ENCODE results near the gene UVRAG. TPM values are rescaled to one million over a fixed set of nuclear protein-coding genes. Genes with fewer than 3 reads are reported as not detected.
A peak's percentile ranks its signal among the peaks of the same experiment; 100 is the strongest.

The UVRAG gene
- total and polyA plus RNA-seq, 4 donors: 4.4 to 15.1 (median 10.0) TPM

DNA sequence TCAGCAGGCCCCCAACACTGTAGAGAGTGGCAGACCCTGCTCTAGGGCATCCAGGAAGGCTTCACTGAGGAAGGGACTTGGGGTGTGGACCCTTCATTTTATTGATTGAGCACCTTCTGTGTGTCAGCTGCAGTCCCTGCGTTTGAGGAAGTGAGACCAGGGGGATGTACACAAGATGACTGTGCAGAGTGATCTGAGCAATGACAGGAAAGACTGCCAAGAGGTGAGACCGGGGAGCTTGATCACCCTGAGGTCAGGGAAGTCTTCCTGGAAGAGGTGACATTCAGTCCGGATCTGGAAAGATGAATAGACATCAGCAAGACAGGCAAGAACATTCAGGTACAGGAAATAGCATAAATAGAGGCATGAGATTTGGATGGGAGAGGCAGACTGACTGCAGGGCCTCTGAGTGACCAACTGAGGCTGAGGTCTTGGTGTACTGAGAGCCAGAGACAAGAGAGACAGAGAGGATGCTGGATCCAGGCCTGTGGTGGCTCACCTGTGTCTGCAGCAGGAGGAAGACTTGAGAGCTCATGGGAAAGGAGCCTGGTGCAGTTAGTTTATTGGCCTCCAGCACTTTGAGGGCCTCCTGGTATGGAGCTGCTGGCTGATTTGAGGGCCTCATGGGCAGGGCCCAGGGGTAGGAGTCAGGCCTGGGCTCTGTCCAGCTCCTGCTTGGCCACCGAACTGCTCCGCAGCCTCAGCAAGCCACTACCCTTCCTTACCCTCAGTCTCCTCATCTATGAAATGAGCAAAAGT is 41.2 kb upstream of the UVRAG start:
- Histone ChIP-seq H3K27ac (ENCODE audit: low read depth in 1 of 2, low read length in 2 of 2) (peak overlapping the region in 1 of 2 donors; percentile 26), H3K9me3 (ENCODE audit: control insufficient read depth in 4 of 4, low read length in 3 of 4) (no peaks in the 10 kb centered on the region), H3K4me1 (ENCODE audit: control insufficient read depth in 4 of 4, insufficient read depth in 4 of 4, low read length in 3 of 4) (peaks cover 2 to 75% (median 42%) of the 10 kb centered on the region in 4 donors), H3K27me3 (ENCODE audit: control insufficient read depth in 4 of 4, insufficient read depth in 4 of 4, low read length in 3 of 4) (no peaks in the 10 kb centered on the region), H3K36me3 (ENCODE audit: control insufficient read depth in 4 of 4, insufficient read depth in 3 of 4, low read depth in 1 of 4, low read length in 3 of 4) (peaks cover 0 to 4% (median 2%) of the 10 kb centered on the region in 4 donors), H3K4me3 (ENCODE audit: low read depth in 1 of 3, low read length in 3 of 3) (no peak overlapping the region), H3K9ac (ENCODE audit: low read depth in 1 of 2, low read length in 2 of 2) (no peak overlapping the region)
- no peak for DNase-seq (ENCODE audit: low spot score)
- WGBS: 64% methylated on average over 5 of the region's 5 CpGs
- TF ChIP-seq TAF1 (conservative IDR thresholded peaks at IDR 0.05) (no peak), GABPA (IDR thresholded peaks at IDR 0.05 in 1 of 2, conservative IDR thresholded peaks at IDR 0.05 in 1 of 2) (no peak), YY1 (IDR thresholded peaks at IDR 0.05) (no peak), EGR1 (IDR thresholded peaks at IDR 0.05; ENCODE audit: low read depth in 2 of 2) (no peak)
- TF ChIP-seq, protein P1, sequence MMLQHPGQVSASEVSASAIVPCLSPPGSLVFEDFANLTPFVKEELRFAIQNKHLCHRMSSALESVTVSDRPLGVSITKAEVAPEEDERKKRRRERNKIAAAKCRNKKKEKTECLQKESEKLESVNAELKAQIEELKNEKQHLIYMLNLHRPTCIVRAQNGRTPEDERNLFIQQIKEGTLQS (IDR thresholded peaks at IDR 0.05): no peak
- TF ChIP-seq, protein P2, sequence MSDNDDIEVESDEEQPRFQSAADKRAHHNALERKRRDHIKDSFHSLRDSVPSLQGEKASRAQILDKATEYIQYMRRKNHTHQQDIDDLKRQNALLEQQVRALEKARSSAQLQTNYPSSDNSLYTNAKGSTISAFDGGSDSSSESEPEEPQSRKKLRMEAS (IDR thresholded peaks at IDR 0.05): no peak

DNA sequence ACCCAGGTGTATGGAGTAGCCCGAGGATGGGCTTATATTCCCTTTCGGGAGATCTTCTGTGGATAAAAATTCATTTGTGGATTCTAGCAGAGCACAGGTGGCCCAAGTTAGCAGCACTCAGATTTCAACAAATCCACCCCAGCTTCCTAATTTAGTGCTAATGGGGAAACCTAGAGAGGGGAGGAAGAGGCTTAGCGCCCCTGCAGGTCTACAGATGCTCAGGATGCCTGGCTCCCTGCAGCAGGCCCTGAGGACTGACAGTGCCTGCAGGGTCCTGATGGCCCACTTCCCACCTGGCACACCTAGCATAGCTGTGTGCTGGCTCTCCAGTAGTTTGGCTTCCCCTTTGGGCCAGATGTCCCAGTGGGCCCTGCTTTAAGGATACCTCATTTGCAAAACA is 40.0 kb upstream of the UVRAG start:
- H3K27ac ChIP-seq (ENCODE audit: low read depth in 1 of 2, low read length in 2 of 2): no peak overlapping the region

More for the DNA sequence above, 40.0 kb upstream of the UVRAG start:
- Histone ChIP-seq H3K4me1 (ENCODE audit: control insufficient read depth in 4 of 4, insufficient read depth in 4 of 4, low read length in 3 of 4) (peaks cover 3 to 82% (median 44%) of the 10 kb centered on the region in 4 donors), H3K9me3 (ENCODE audit: control insufficient read depth in 4 of 4, low read length in 3 of 4) (no peaks in the 10 kb centered on the region), H3K36me3 (ENCODE audit: control insufficient read depth in 4 of 4, insufficient read depth in 3 of 4, low read depth in 1 of 4, low read length in 3 of 4) (peaks cover 0 to 4% (median 2%) of the 10 kb centered on the region in 4 donors), H3K27me3 (ENCODE audit: control insufficient read depth in 4 of 4, insufficient read depth in 4 of 4, low read length in 3 of 4) (no peaks in the 10 kb centered on the region), H3K9ac (ENCODE audit: low read depth in 1 of 2, low read length in 2 of 2) (no peak overlapping the region), H3K4me3 (ENCODE audit: low read depth in 1 of 3, low read length in 3 of 3) (no peak overlapping the region)
- TF ChIP-seq TAF1 (conservative IDR thresholded peaks at IDR 0.05): no peak
- TF ChIP-seq FOXA1 (IDR thresholded peaks at IDR 0.05): no peak
- no peak for TF ChIP-seq SP1 (IDR thresholded peaks at IDR 0.05)
- no peak for TF ChIP-seq GABPA (IDR thresholded peaks at IDR 0.05 in 1 of 2, conservative IDR thresholded peaks at IDR 0.05 in 1 of 2)
- TF ChIP-seq RXRA (IDR thresholded peaks at IDR 0.05): no peak
- TF ChIP-seq, protein P3, sequence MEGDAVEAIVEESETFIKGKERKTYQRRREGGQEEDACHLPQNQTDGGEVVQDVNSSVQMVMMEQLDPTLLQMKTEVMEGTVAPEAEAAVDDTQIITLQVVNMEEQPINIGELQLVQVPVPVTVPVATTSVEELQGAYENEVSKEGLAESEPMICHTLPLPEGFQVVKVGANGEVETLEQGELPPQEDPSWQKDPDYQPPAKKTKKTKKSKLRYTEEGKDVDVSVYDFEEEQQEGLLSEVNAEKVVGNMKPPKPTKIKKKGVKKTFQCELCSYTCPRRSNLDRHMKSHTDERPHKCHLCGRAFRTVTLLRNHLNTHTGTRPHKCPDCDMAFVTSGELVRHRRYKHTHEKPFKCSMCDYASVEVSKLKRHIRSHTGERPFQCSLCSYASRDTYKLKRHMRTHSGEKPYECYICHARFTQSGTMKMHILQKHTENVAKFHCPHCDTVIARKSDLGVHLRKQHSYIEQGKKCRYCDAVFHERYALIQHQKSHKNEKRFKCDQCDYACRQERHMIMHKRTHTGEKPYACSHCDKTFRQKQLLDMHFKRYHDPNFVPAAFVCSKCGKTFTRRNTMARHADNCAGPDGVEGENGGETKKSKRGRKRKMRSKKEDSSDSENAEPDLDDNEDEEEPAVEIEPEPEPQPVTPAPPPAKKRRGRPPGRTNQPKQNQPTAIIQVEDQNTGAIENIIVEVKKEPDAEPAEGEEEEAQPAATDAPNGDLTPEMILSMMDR (IDR thresholded peaks at IDR 0.05; ENCODE audit: low read depth, low read length, missing input control): no peak
- TF ChIP-seq, protein P4, sequence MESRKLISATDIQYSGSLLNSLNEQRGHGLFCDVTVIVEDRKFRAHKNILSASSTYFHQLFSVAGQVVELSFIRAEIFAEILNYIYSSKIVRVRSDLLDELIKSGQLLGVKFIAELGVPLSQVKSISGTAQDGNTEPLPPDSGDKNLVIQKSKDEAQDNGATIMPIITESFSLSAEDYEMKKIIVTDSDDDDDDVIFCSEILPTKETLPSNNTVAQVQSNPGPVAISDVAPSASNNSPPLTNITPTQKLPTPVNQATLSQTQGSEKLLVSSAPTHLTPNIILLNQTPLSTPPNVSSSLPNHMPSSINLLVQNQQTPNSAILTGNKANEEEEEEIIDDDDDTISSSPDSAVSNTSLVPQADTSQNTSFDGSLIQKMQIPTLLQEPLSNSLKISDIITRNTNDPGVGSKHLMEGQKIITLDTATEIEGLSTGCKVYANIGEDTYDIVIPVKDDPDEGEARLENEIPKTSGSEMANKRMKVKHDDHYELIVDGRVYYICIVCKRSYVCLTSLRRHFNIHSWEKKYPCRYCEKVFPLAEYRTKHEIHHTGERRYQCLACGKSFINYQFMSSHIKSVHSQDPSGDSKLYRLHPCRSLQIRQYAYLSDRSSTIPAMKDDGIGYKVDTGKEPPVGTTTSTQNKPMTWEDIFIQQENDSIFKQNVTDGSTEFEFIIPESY (IDR thresholded peaks at IDR 0.05): no peak
- TF ChIP-seq JUND (IDR thresholded peaks at IDR 0.05): no peak
- no peak for TF ChIP-seq EGR1 (IDR thresholded peaks at IDR 0.05; ENCODE audit: low read depth in 2 of 2)
- no peak for TF ChIP-seq YY1 (IDR thresholded peaks at IDR 0.05)
- TF ChIP-seq HNF4G (IDR thresholded peaks at IDR 0.05): no peak
- TF ChIP-seq, protein P5, sequence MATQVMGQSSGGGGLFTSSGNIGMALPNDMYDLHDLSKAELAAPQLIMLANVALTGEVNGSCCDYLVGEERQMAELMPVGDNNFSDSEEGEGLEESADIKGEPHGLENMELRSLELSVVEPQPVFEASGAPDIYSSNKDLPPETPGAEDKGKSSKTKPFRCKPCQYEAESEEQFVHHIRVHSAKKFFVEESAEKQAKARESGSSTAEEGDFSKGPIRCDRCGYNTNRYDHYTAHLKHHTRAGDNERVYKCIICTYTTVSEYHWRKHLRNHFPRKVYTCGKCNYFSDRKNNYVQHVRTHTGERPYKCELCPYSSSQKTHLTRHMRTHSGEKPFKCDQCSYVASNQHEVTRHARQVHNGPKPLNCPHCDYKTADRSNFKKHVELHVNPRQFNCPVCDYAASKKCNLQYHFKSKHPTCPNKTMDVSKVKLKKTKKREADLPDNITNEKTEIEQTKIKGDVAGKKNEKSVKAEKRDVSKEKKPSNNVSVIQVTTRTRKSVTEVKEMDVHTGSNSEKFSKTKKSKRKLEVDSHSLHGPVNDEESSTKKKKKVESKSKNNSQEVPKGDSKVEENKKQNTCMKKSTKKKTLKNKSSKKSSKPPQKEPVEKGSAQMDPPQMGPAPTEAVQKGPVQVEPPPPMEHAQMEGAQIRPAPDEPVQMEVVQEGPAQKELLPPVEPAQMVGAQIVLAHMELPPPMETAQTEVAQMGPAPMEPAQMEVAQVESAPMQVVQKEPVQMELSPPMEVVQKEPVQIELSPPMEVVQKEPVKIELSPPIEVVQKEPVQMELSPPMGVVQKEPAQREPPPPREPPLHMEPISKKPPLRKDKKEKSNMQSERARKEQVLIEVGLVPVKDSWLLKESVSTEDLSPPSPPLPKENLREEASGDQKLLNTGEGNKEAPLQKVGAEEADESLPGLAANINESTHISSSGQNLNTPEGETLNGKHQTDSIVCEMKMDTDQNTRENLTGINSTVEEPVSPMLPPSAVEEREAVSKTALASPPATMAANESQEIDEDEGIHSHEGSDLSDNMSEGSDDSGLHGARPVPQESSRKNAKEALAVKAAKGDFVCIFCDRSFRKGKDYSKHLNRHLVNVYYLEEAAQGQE (IDR thresholded peaks at IDR 0.05): no peak
- no peak for TF ChIP-seq HNF4A (conservative IDR thresholded peaks at IDR 0.05)
- TF ChIP-seq FOXA2 (IDR thresholded peaks at IDR 0.05): no peak
- TF ChIP-seq NR2F2 (IDR thresholded peaks at IDR 0.05): no peak
- TF ChIP-seq, protein P2 (IDR thresholded peaks at IDR 0.05): no peak
- TF ChIP-seq, protein P1 (IDR thresholded peaks at IDR 0.05): no peak
- WGBS: 95% methylated on average over 3 of the region's 3 CpGs
- DNase-seq (ENCODE audit: low spot score): no peak
